ENCODE results near the gene RTEL1.
A peak's percentile ranks its signal among the peaks of the same experiment; 100 is the strongest.
"Not testable (repeated sequence)": the region's sequence is repeated elsewhere in the genome, so short reads cannot be mapped to it uniquely, and the experiment has no call there.

Gene RTEL1

GRCh38 chr20:63657937-63658748, at the start of gene RTEL1:
Gene RTEL1 (plus strand): TSS chr20:63658312. CDS start chr20:63659403, 1,091 bp downstream.
- DNase-seq = peak; percentile 91

GRCh38 chr20:63610581-63611435, 47.3 kb upstream of the RTEL1 start:
- DNase-seq = no peak

GRCh38 chr20:63611646-63612045, 46.5 kb upstream of the RTEL1 start:
- no peak for DNase-seq

GRCh38 chr20:63612276-63612931, 45.7 kb upstream of the RTEL1 start:
- DNase-seq = no peak

- DNase-seq = not testable (repeated sequence)
These were observed 44.1 kb upstream of the RTEL1 start for GRCh38 chr20:63613863-63614594.

- no peak for DNase-seq
These were observed 40.8 kb upstream of the RTEL1 start for GRCh38 chr20:63617092-63617875.

- no peak for DNase-seq
These were observed 40.2 kb upstream of the RTEL1 start for GRCh38 chr20:63617876-63618265.

GRCh38 chr20:63618291-63618980, 39.7 kb upstream of the RTEL1 start:
- no peak for DNase-seq

- no peak for DNase-seq
These were observed 39.0 kb upstream of the RTEL1 start for GRCh38 chr20:63619086-63619485.

- DNase-seq = no peak
These were observed 38.6 kb upstream of the RTEL1 start for GRCh38 chr20:63619505-63619904.

GRCh38 chr20:63620991-63621390, 37.1 kb upstream of the RTEL1 start:
- DNase-seq = no peak

GRCh38 chr20:63622096-63622495, 36.0 kb upstream of the RTEL1 start:
- DNase-seq = no peak

GRCh38 chr20:63622732-63623131, 35.4 kb upstream of the RTEL1 start:
- DNase-seq = no peak

- DNase-seq = no peak
These were observed 33.6 kb upstream of the RTEL1 start for GRCh38 chr20:63624486-63624885.

GRCh38 chr20:63625771-63626423, 32.2 kb upstream of the RTEL1 start:
- no peak for DNase-seq

- peak; percentile 84 for DNase-seq
These were observed 31.5 kb upstream of the RTEL1 start, which contains the start of gene GMEB2 for GRCh38 chr20:63626424-63627128. Gene GMEB2 (minus strand): TSS chr20:63627101. CDS start chr20:63619397, 7,704 bp downstream.

GRCh38 chr20:63627129-63627750, 30.9 kb upstream of the RTEL1 start:
- DNase-seq = no peak

GRCh38 chr20:63627751-63628245, 30.3 kb upstream of the RTEL1 start:
- DNase-seq = no peak
